Fibroblast of pulmonary artery (primary cell): Measurements from ENCODE around the gene CD247.

Source experiments
- DNase-seq: peaks from one replicate; pipeline ENCODE4 v3.0.0-alpha.2; 2010; ENCODE audit warnings: low read depth
- H3K4me3 ChIP-seq: replicated peaks from 2 replicates; pipeline ENCODE4 v1.5.1; 2011; ENCODE audit warnings: low read depth, mild to moderate bottlenecking, control low read depth, low read length, moderate library complexity
- TF ChIP-seq, protein P1 (sequence below): IDR thresholded peaks from 2 replicates; pipeline ENCODE4 v1.5.1; 2011; ENCODE audit warnings: mild to moderate bottlenecking, control low read depth, low read length, inconsistent platforms; ENCODE audit errors: missing control alignments

CD247 gene

GRCh38 chr1:167456524-167456923, 61.8 kb downstream of the CD247 start:
- no peak overlapping the region for H3K4me3 ChIP-seq

GRCh38 chr1:167455786-167456446, 62.4 kb downstream of the CD247 start:
- TF ChIP-seq, protein P1, sequence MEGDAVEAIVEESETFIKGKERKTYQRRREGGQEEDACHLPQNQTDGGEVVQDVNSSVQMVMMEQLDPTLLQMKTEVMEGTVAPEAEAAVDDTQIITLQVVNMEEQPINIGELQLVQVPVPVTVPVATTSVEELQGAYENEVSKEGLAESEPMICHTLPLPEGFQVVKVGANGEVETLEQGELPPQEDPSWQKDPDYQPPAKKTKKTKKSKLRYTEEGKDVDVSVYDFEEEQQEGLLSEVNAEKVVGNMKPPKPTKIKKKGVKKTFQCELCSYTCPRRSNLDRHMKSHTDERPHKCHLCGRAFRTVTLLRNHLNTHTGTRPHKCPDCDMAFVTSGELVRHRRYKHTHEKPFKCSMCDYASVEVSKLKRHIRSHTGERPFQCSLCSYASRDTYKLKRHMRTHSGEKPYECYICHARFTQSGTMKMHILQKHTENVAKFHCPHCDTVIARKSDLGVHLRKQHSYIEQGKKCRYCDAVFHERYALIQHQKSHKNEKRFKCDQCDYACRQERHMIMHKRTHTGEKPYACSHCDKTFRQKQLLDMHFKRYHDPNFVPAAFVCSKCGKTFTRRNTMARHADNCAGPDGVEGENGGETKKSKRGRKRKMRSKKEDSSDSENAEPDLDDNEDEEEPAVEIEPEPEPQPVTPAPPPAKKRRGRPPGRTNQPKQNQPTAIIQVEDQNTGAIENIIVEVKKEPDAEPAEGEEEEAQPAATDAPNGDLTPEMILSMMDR: no peak
- peak; percentile 8 for DNase-seq
- H3K4me3 ChIP-seq: peak overlapping the region; percentile 69

More at GRCh38 chr1:167456524-167456923, 61.8 kb downstream of the CD247 start:
- TF ChIP-seq, protein P1: no peak
- DNase-seq: no peak

DNA sequence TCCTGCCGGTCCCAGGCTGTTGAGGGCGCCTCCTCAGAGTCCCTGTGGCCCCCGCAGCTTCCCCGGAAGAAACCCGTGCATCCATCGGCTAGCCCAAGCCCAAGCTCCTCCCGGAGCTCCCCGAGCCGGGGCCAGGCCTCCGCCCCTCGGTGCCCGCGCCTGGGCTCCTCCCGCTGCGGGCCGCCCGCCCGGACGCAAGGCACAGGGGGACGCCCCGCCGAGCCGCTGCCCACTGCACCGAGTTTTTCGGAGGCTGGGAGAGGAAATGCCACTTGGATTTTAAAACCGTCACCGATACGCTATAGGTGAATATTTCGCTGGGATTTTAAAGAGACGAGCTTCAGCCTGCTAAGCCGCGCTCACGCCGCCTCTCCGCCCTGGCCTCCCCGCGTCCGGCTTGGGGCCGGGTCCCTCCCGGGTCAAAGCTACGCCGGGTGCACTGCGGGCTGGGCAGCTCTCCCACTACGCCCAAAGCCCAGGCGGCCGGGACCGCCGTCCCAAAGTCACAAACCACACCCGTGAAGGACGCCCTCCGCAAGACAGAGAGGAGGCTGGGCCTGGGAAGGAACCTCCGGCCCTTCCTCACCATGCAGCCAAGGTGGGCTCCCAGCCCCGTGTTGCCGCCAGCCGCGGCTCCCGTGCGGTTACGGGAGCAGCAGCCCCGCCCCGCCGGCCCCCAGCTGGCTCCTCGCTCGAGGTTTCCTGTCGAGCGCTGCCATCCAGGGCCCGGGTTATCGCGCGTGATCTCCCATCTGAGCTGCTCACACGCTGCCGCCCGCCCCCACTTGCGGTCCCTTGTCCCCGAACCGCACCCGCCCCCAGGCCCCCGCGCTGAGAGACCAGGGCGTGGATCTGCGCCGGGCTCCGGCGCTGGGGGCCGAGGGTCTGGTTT, 63.2 kb downstream of the CD247 start:
- DNase-seq: peak; percentile 13
- peak overlapping the region; percentile 69 for H3K4me3 ChIP-seq
- TF ChIP-seq, protein P1: no peak

GRCh38 chr1:167454304-167454893, 63.9 kb downstream of the CD247 start:
- H3K4me3 ChIP-seq: peak overlapping the region; percentile 69
- DNase-seq: no peak
- TF ChIP-seq, protein P1: no peak

DNA sequence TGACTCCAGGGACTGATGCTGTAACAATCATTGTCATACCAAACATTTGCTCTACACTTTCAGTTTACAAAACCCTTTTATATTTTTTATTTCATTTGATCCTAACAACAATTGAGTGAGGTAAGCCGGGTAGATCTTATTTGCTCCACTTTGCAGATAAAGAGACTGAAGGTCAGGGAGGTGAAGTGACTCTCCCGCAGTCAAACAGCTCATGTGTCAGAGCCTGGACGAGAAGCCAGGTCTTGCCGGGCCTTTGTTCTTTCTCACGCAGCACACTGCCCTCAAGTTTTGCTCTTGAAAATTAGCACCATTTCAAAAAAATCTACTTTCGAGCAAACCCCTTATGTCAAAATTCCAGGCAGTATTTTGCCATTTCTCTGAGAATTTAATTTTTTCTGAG, 65.2 kb downstream of the CD247 start:
- H3K4me3 ChIP-seq: no peak overlapping the region
- TF ChIP-seq, protein P1: no peak
- DNase-seq: no peak

DNA sequence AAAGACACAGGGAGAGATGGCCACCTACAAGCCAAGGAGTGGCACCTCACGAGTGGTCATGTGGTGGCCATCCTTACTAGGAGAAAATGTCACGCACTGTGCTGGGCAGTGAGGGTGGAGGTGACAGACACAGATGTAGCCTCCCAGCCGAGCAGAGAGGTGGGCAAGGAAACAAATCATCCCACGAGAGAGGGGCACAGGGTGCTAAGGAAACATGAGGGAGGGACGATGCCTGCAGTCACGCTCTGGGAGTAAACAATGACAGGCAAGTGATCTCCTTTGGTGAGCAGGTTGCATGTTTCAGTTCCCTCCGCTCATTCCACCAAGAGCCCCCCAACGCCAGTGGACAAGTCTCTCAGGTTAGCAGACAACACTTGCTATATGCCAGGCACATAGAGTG, 65.8 kb downstream of the CD247 start:
- H3K4me3 ChIP-seq: no peak overlapping the region
- TF ChIP-seq, protein P1: no peak
- no peak for DNase-seq
